ENCODE results near the gene DIAPH2.

Gene DIAPH2

DNA sequence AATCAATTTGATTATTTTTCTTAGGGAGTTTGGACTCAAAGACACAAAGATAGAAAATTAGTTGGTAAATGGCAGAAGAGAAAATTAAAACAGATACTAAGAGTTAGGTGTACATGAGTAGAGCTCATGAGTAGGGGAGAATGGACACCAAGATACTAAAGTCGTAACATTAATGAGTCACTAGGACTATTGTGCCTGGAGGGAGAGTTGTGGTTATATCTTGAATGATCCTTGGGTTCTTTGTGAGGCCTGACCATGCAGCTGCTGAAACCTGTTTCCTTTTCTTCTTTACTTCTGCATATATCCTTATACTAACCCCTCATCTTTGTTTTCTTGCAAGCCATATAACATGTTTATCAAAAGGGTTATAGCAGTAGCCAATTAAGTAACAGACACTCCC lies 731.8 kb downstream of the DIAPH2 start:
- H3K36me3 ChIP-seq (replicated peaks) = no peaks in the 10 kb centered on the region
- in situ Hi-C loops (cut with HindIII; ENCODE audit: low pct_ligation_motif_present, low sequenced_read_pairs) = no loop called here
- TF ChIP-seq, protein P1, sequence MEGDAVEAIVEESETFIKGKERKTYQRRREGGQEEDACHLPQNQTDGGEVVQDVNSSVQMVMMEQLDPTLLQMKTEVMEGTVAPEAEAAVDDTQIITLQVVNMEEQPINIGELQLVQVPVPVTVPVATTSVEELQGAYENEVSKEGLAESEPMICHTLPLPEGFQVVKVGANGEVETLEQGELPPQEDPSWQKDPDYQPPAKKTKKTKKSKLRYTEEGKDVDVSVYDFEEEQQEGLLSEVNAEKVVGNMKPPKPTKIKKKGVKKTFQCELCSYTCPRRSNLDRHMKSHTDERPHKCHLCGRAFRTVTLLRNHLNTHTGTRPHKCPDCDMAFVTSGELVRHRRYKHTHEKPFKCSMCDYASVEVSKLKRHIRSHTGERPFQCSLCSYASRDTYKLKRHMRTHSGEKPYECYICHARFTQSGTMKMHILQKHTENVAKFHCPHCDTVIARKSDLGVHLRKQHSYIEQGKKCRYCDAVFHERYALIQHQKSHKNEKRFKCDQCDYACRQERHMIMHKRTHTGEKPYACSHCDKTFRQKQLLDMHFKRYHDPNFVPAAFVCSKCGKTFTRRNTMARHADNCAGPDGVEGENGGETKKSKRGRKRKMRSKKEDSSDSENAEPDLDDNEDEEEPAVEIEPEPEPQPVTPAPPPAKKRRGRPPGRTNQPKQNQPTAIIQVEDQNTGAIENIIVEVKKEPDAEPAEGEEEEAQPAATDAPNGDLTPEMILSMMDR (IDR thresholded peaks at IDR 0.05; ENCODE audit: low read depth, low read length, missing control alignments) = no peak

DNA sequence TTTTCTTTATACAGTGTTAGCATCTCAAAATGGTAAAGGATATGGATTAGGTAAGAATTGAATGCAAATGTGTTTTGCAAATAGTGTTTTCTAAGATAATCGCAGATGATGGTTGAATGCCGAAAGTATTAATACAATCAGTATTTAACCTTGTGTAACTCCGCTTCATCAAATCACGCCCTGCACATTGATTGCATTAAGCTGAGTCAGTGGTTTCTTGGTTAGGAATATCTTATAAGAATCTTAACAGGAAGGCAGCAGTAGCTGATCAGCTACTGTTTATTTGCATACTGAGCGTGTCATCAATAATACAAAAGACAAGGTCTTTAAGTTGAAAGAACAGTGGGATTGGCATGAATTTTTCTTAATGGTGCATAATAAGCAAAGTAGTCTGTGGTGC lies 744.5 kb downstream of the DIAPH2 start:
- Histone ChIP-seq H3K27ac (no peak overlapping the region), H3K4me3 (ENCODE audit: low read depth, low read length) (no peak overlapping the region), H3K27me3 (replicated peaks) (no peaks in the 10 kb centered on the region), H3K36me3 (replicated peaks) (no peaks in the 10 kb centered on the region)
- TF ChIP-seq, protein P1 (IDR thresholded peaks at IDR 0.05; ENCODE audit: low read depth, low read length, missing control alignments) = no peak
- DNase-seq = no peak
- in situ Hi-C loops (cut with HindIII; ENCODE audit: low pct_ligation_motif_present, low sequenced_read_pairs) = no loop called here

More for the DNA sequence above, 731.8 kb downstream of the DIAPH2 start:
- Histone ChIP-seq H3K27me3 (replicated peaks) (no peaks in the 10 kb centered on the region), H3K27ac (no peak overlapping the region), H3K4me3 (ENCODE audit: low read depth, low read length) (no peak overlapping the region)
- no peak for DNase-seq

DNA sequence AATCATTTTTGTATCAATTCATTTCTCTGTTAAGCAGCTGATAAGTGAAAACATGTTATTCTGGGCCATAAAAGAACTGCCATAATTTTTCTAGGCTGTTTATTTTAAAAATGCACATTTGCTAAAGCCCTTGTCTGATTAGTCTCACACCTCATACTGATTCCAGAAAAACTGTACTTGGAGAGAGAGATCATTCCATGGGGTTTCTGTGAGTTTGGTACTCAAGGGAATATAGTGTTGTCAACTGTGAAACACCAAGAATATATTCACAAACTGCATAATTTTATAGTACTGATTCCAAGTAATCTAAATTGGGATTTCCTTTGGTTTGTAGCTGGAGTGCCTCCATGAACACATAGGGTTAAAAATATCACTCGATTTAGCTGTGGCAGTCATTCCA lies 746.6 kb downstream of the DIAPH2 start:
- in situ Hi-C loops (cut with HindIII; ENCODE audit: low pct_ligation_motif_present, low sequenced_read_pairs) = no loop called here
- no peaks in the 10 kb centered on the region for H3K27me3 ChIP-seq (replicated peaks)
- TF ChIP-seq, protein P1 (IDR thresholded peaks at IDR 0.05; ENCODE audit: low read depth, low read length, missing control alignments) = no peak

DNA sequence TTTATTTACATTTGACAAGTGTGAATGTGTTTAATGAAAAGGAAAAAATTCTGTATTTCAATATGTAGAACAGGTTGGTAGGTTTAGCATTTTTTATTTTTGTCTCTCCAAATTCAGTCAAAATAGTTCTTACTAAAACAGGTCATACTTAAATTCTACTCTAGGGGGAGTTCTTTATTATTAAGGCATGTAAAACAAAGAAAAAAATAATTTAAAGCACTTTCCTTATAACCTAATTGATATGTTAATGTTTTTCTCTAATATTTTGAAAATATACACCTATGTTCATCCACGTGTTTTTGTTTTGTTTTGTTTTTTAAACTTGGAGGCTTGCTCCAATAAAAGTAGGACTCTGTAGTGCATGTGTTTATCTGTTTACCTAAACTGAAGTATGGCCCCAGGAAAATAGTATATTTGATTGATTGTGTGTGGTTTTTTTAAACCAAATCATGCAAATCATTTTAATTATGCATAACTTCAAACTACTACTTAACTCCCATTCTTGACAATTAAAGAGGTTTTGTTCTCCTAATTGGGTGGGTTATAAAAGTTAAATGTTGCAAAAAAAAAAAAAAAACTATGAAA lies 761.7 kb downstream of the DIAPH2 start:
- TF ChIP-seq, protein P1 (IDR thresholded peaks at IDR 0.05; ENCODE audit: low read depth, low read length, missing control alignments) = no peak
- Histone ChIP-seq H3K27me3 (replicated peaks) (no peaks in the 10 kb centered on the region), H3K4me3 (ENCODE audit: low read depth, low read length) (no peak overlapping the region), H3K27ac (no peak overlapping the region), H3K36me3 (replicated peaks) (no peaks in the 10 kb centered on the region)
- no peak for DNase-seq
- in situ Hi-C loops (cut with HindIII; ENCODE audit: low pct_ligation_motif_present, low sequenced_read_pairs) = no loop called here

More for the DNA sequence above, 746.6 kb downstream of the DIAPH2 start:
- Histone ChIP-seq H3K4me3 (ENCODE audit: low read depth, low read length) (no peak overlapping the region), H3K27ac (no peak overlapping the region), H3K36me3 (replicated peaks) (no peaks in the 10 kb centered on the region)
- no peak for DNase-seq

DNA sequence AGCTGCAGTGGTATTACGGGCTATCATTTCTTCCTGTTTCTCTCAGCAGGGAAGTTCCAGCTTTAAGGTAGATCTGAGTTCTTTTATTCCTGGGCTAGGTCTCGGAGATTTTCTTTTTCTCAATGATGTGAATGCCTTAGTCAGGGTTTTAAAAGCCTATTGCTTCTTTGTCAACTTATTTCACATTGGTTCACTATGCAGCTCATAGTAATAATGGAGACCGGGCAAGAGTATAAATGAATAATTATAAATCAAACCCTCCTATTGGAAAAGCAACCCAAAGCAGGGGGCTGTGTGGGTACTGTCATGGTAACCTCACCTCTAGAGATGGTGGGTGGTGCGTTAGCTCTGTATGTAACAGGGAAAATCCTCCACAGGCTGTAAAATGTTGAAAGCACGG lies 762.7 kb downstream of the DIAPH2 start:
- DNase-seq = no peak
- in situ Hi-C loops (cut with HindIII; ENCODE audit: low pct_ligation_motif_present, low sequenced_read_pairs) = no loop called here
- no peaks in the 10 kb centered on the region for H3K27me3 ChIP-seq (replicated peaks)
- H3K4me3 ChIP-seq (ENCODE audit: low read depth, low read length) = no peak overlapping the region
- no peak overlapping the region for H3K27ac ChIP-seq
- no peaks in the 10 kb centered on the region for H3K36me3 ChIP-seq (replicated peaks)
- TF ChIP-seq, protein P1 (IDR thresholded peaks at IDR 0.05; ENCODE audit: low read depth, low read length, missing control alignments) = no peak

DNA sequence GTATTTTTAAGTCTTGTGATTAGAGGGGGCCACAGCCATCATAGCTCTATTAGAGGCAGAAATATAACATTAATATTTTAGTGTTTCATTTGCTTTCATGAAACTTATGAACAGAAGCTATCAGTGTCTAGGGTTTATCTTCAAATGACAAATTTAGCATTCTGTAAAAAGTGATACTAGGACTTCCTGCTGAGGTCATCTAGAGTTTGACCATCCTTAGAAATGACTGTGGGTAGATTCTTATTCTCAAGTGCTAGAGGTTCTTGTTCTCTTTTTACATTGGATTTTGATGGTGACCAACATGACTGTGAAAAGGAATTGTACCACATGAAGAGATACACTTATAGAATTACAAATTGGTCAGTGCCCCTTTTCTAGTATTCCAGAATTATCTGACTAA lies 767.6 kb downstream of the DIAPH2 start:
- no peaks in the 10 kb centered on the region for H3K36me3 ChIP-seq (replicated peaks)
- no peak for DNase-seq
- TF ChIP-seq, protein P1 (IDR thresholded peaks at IDR 0.05; ENCODE audit: low read depth, low read length, missing control alignments) = no peak
- no peaks in the 10 kb centered on the region for H3K27me3 ChIP-seq (replicated peaks)
- H3K4me3 ChIP-seq (ENCODE audit: low read depth, low read length) = no peak overlapping the region
- in situ Hi-C loops (cut with HindIII; ENCODE audit: low pct_ligation_motif_present, low sequenced_read_pairs) = no loop called here
- no peak overlapping the region for H3K27ac ChIP-seq

Data from brain microvascular endothelial cell (primary cell).